B cell (primary cell): ENCODE measurements around the gene TFAP2A.

Source experiments
- EZH2 ChIP-seq: IDR thresholded peaks from 2 replicates; pipeline ENCODE4 v1.6.1; 2012; ENCODE audit warnings: borderline replicate concordance, low read depth, mild to moderate bottlenecking, moderate library complexity, low read length; ENCODE audit not compliant: insufficient read depth, poor library complexity, severe bottlenecking
- TF ChIP-seq, protein P1 (sequence below): fragments of 200-600 bp; IDR thresholded peaks from one replicate; pipeline ENCODE4 v1.8.0; 2022; ENCODE audit warnings: antibody characterized with exemption, mild to moderate bottlenecking

- TF ChIP-seq, protein P1, sequence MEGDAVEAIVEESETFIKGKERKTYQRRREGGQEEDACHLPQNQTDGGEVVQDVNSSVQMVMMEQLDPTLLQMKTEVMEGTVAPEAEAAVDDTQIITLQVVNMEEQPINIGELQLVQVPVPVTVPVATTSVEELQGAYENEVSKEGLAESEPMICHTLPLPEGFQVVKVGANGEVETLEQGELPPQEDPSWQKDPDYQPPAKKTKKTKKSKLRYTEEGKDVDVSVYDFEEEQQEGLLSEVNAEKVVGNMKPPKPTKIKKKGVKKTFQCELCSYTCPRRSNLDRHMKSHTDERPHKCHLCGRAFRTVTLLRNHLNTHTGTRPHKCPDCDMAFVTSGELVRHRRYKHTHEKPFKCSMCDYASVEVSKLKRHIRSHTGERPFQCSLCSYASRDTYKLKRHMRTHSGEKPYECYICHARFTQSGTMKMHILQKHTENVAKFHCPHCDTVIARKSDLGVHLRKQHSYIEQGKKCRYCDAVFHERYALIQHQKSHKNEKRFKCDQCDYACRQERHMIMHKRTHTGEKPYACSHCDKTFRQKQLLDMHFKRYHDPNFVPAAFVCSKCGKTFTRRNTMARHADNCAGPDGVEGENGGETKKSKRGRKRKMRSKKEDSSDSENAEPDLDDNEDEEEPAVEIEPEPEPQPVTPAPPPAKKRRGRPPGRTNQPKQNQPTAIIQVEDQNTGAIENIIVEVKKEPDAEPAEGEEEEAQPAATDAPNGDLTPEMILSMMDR, result no peak
- no peak for TF ChIP-seq EZH2
Observed at GRCh38 chr6:10411131-10411970, 3.5 kb downstream of the TFAP2A start.
